Measurements from ENCODE around the gene TRAF4. TPM values are rescaled to one million over a fixed set of nuclear protein-coding genes. Genes with fewer than 3 reads are reported as not detected.
"Not testable (repeated sequence)": the region's sequence is repeated elsewhere in the genome, so short reads cannot be mapped to it uniquely, and the experiment has no call there.

The TRAF4 gene
- total RNA-seq, 1 donor from 2014 or later: 172 TPM

GRCh38 chr17:28734712-28735241 lies 9.0 kb upstream of the TRAF4 start:
- H3K4me1 Mint-ChIP-seq: peaks cover 7% of the 10 kb centered on the region
- H3K4me3 Mint-ChIP-seq: no peak overlapping the region
- no peak overlapping the region for H3K27ac Mint-ChIP-seq (ENCODE audit: unreplicated experiment)
- H3K27me3 Mint-ChIP-seq (ENCODE audit: low read depth): no peaks in the 10 kb centered on the region
- H3K36me3 Mint-ChIP-seq (ENCODE audit: low read depth): no peaks in the 10 kb centered on the region
- H3K9me3 Mint-ChIP-seq: no peaks in the 10 kb centered on the region
- no peak for TF ChIP-seq CTCF (conservative IDR thresholded peaks at IDR 0.05)
- DNase-seq (ENCODE audit: low read depth, low spot score): no peak

- DNase-seq (ENCODE audit: low read depth, low spot score): no peak
- no peak overlapping the region for H3K27ac Mint-ChIP-seq (ENCODE audit: unreplicated experiment)
- peaks cover 5% of the 10 kb centered on the region for H3K4me1 Mint-ChIP-seq
- H3K9me3 Mint-ChIP-seq: no peaks in the 10 kb centered on the region
- no peak for TF ChIP-seq CTCF (conservative IDR thresholded peaks at IDR 0.05)
- no peaks in the 10 kb centered on the region for H3K27me3 Mint-ChIP-seq (ENCODE audit: low read depth)
- H3K4me3 Mint-ChIP-seq: no peak overlapping the region
- no peaks in the 10 kb centered on the region for H3K36me3 Mint-ChIP-seq (ENCODE audit: low read depth)
These were observed 8.5 kb upstream of the TRAF4 start for GRCh38 chr17:28735242-28735722.

GRCh38 chr17:28735913-28736769 lies 7.7 kb upstream of the TRAF4 start:
- H3K9me3 Mint-ChIP-seq; H3K4me3 Mint-ChIP-seq; H3K27ac Mint-ChIP-seq (ENCODE audit: unreplicated experiment); H3K36me3 Mint-ChIP-seq (ENCODE audit: low read depth); H3K27me3 Mint-ChIP-seq (ENCODE audit: low read depth); H3K4me1 Mint-ChIP-seq; DNase-seq (ENCODE audit: low read depth, low spot score): not testable (repeated sequence)

GRCh38 chr17:28737316-28737715 lies 6.5 kb upstream of the TRAF4 start:
- Mint-ChIP-seq H3K27me3 (ENCODE audit: low read depth) (no peaks in the 10 kb centered on the region), H3K4me1 (peaks cover 5% of the 10 kb centered on the region), H3K4me3 (no peak overlapping the region), H3K9me3 (no peaks in the 10 kb centered on the region), H3K36me3 (ENCODE audit: low read depth) (no peaks in the 10 kb centered on the region), H3K27ac (ENCODE audit: unreplicated experiment) (no peak overlapping the region)
- TF ChIP-seq CTCF (conservative IDR thresholded peaks at IDR 0.05): no peak
- DNase-seq (ENCODE audit: low read depth, low spot score): no peak

- no peaks in the 10 kb centered on the region for H3K9me3 Mint-ChIP-seq
- H3K27ac Mint-ChIP-seq (ENCODE audit: unreplicated experiment): peak overlapping the region; percentile 52
These were observed 5.8 kb upstream of the TRAF4 start for GRCh38 chr17:28737770-28738679.

More at GRCh38 chr17:28737770-28738679, 5.8 kb upstream of the TRAF4 start:
- no peak for DNase-seq (ENCODE audit: low read depth, low spot score)
- peaks cover 8% of the 10 kb centered on the region for H3K4me1 Mint-ChIP-seq
- H3K36me3 Mint-ChIP-seq (ENCODE audit: low read depth): no peaks in the 10 kb centered on the region
- H3K27me3 Mint-ChIP-seq (ENCODE audit: low read depth): peaks cover under 1% of the 10 kb centered on the region
- TF ChIP-seq CTCF (conservative IDR thresholded peaks at IDR 0.05): no peak
- H3K4me3 Mint-ChIP-seq: peak overlapping the region; percentile 19
